ENCODE measurements around the gene PRMT7. TPM values are rescaled to one million over a fixed set of nuclear protein-coding genes. Genes with fewer than 3 reads are reported as not detected.

The PRMT7 gene
- total RNA-seq, 1 experiment from 2014 or later, result 156 TPM

DNA sequence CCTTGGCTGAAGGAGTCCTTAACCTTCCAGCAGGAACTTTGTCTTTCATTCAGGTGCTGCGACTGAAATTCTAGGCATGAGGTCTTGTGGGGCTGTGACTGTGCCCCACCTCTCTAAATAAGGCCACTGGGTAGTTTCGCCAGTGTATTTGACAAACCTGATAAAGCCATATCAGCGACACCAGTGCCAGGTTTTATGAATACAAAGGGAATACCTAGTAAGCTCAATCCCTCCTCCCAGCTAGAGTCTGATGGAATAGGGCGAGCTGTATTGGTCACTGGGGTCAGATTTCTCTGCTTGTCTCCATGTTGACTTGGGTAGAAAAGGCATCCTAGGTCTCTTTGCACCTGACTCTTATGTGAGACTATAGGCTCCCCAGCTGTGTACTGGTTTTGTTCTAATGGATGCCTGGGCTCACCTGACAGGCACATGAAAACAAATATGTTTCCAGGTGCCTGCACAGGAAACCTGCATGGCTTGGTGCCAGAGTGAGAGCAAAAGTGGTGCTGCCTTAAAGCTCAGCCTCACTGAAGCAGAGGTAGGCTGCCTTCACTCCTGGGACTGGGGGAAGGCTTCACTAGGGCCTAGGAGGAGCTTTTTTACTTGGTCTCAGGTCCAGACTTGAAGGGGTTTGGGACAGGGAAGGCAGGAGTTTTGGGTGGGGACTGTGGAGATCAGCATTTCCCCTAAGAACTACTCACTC, 38.2 kb upstream of the PRMT7 start:
- Histone ChIP-seq H3K4me3 (ENCODE audit: low read depth, low read length) (no peak overlapping the region), H3K4me1 (peaks cover 58% of the 10 kb centered on the region), H3K9me3 (no peaks in the 10 kb centered on the region), H3K36me3 (ENCODE audit: control insufficient read depth, insufficient read depth, low read length) (peaks cover 5% of the 10 kb centered on the region), H3K27me3 (replicated peaks; ENCODE audit: control insufficient read depth, insufficient read depth, low read length) (no peaks in the 10 kb centered on the region)
- Mint-ChIP-seq H3K4me1 (ENCODE audit: low read depth, unreplicated experiment) (peaks cover 19% of the 10 kb centered on the region), H3K27ac (ENCODE audit: unreplicated experiment) (peak overlapping the region; percentile 76), H3K36me3 (ENCODE audit: insufficient read depth, unreplicated experiment) (peaks cover 96% of the 10 kb centered on the region), H3K9me3 (ENCODE audit: unreplicated experiment) (no peaks in the 10 kb centered on the region), H3K4me3 (ENCODE audit: unreplicated experiment) (peak overlapping the region; percentile 4), H3K27me3 (ENCODE audit: insufficient read depth, unreplicated experiment) (no peaks in the 10 kb centered on the region)
- intact Hi-C loops (cut with micrococcal nuclease; ENCODE audit: unreplicated experiment), result no loop called here
- POLR2A ChIA-PET, result interaction anchor here (1.0 kb wide), 1 partner anchor 38 kb away, joined by 3 read pairs; the partner anchor contains the start of genes PRMT7 and SLC7A6OS
- BruUV-seq (replicated peaks), result no TSS peak
- CTCF ChIA-PET, result interaction anchor here (0.6 to 1.3 kb wide), 2 partner anchors 9 to 632 kb away, joined by 5 read pairs; partner anchors contain the start of gene SLC7A6
- no peak for DNase-seq
- no peak for TF ChIP-seq CTCF (IDR thresholded peaks at IDR 0.05; ENCODE audit: insufficient read depth in 1 of 2, low read depth in 1 of 2, low read length in 1 of 2, severe bottlenecking in 1 of 2, unreplicated experiment in 1 of 2)

- no peak for TF ChIP-seq CTCF (IDR thresholded peaks at IDR 0.05; ENCODE audit: insufficient read depth in 1 of 2, low read depth in 1 of 2, low read length in 1 of 2, severe bottlenecking in 1 of 2, unreplicated experiment in 1 of 2)
- Histone ChIP-seq H3K4me3 (ENCODE audit: low read depth, low read length) (no peak overlapping the region), H3K27me3 (replicated peaks; ENCODE audit: control insufficient read depth, insufficient read depth, low read length) (no peaks in the 10 kb centered on the region), H3K9me3 (no peaks in the 10 kb centered on the region), H3K4me1 (peaks cover 54% of the 10 kb centered on the region), H3K36me3 (ENCODE audit: control insufficient read depth, insufficient read depth, low read length) (peaks cover 5% of the 10 kb centered on the region)
- ChIA-PET CTCF (interaction anchor here (0.6 to 1.3 kb wide), 2 partner anchors 9 to 53 kb away, joined by 3 to 5 read pairs; partner anchors contain the start of gene SLC7A6), POLR2A (no interaction called here)
- Mint-ChIP-seq H3K4me3 (ENCODE audit: unreplicated experiment) (peak overlapping the region; percentile 4), H3K27me3 (ENCODE audit: insufficient read depth, unreplicated experiment) (no peaks in the 10 kb centered on the region), H3K9me3 (ENCODE audit: unreplicated experiment) (no peaks in the 10 kb centered on the region), H3K36me3 (ENCODE audit: insufficient read depth, unreplicated experiment) (peaks cover 96% of the 10 kb centered on the region), H3K27ac (ENCODE audit: unreplicated experiment) (peak overlapping the region; percentile 76), H3K4me1 (ENCODE audit: low read depth, unreplicated experiment) (peaks cover 13% of the 10 kb centered on the region)
- DNase-seq, result no peak
- intact Hi-C loops (cut with micrococcal nuclease; ENCODE audit: unreplicated experiment), result no loop called here
- no TSS peak for BruUV-seq (replicated peaks)
Observed at GRCh38 chr16:68273459-68273858, 37.4 kb upstream of the PRMT7 start.

GRCh38 chr16:68273896-68274295, 36.9 kb upstream of the PRMT7 start:
- Histone ChIP-seq H3K4me3 (ENCODE audit: low read depth, low read length) (no peak overlapping the region), H3K27me3 (replicated peaks; ENCODE audit: control insufficient read depth, insufficient read depth, low read length) (no peaks in the 10 kb centered on the region), H3K36me3 (ENCODE audit: control insufficient read depth, insufficient read depth, low read length) (peaks cover 5% of the 10 kb centered on the region), H3K4me1 (peaks cover 51% of the 10 kb centered on the region), H3K9me3 (no peaks in the 10 kb centered on the region)
- CTCF ChIA-PET, result interaction anchor here (0.6 kb wide), 1 partner anchor 52 kb away, joined by 3 read pairs; no protein-coding TSS in a partner anchor
- POLR2A ChIA-PET, result interaction anchor here (0.5 kb wide), 1 partner anchor 1178 kb away, joined by 9 read pairs; no protein-coding TSS in a partner anchor
- TF ChIP-seq CTCF (IDR thresholded peaks at IDR 0.05; ENCODE audit: insufficient read depth in 1 of 2, low read depth in 1 of 2, low read length in 1 of 2, severe bottlenecking in 1 of 2, unreplicated experiment in 1 of 2), result no peak
- no peaks in the 10 kb centered on the region for H3K9me3 Mint-ChIP-seq (ENCODE audit: unreplicated experiment)
- H3K27me3 Mint-ChIP-seq (ENCODE audit: insufficient read depth, unreplicated experiment), result no peaks in the 10 kb centered on the region
- peak overlapping the region; percentile 76 for H3K27ac Mint-ChIP-seq (ENCODE audit: unreplicated experiment)
- H3K4me3 Mint-ChIP-seq (ENCODE audit: unreplicated experiment), result no peak overlapping the region
- no peak for DNase-seq
- intact Hi-C loops (cut with micrococcal nuclease; ENCODE audit: unreplicated experiment), result no loop called here
- H3K4me1 Mint-ChIP-seq (ENCODE audit: low read depth, unreplicated experiment), result peaks cover 13% of the 10 kb centered on the region
- no TSS peak for BruUV-seq (replicated peaks)
- H3K36me3 Mint-ChIP-seq (ENCODE audit: insufficient read depth, unreplicated experiment), result peaks cover 97% of the 10 kb centered on the region

Measured in Caco-2 (cell line).